Smooth muscle cell of the umbilical artery (primary cell): Measurements from ENCODE around the gene CIDEC. TPM values are rescaled to one million over a fixed set of nuclear protein-coding genes. Genes with fewer than 3 reads are reported as not detected.

Experiments
- total RNA-seq: library from RNA; depleted of rRNA; stranded (reverse); fragments of >200 nt; gene quantifications from 2 replicates; pipeline ENCODE4 v1.2.3, GENCODE V29; 2014

Gene CIDEC, protein sequence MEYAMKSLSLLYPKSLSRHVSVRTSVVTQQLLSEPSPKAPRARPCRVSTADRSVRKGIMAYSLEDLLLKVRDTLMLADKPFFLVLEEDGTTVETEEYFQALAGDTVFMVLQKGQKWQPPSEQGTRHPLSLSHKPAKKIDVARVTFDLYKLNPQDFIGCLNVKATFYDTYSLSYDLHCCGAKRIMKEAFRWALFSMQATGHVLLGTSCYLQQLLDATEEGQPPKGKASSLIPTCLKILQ
- 0.09 TPM in 1 of 2 replicates, not detected in the other for total RNA-seq

DNA sequence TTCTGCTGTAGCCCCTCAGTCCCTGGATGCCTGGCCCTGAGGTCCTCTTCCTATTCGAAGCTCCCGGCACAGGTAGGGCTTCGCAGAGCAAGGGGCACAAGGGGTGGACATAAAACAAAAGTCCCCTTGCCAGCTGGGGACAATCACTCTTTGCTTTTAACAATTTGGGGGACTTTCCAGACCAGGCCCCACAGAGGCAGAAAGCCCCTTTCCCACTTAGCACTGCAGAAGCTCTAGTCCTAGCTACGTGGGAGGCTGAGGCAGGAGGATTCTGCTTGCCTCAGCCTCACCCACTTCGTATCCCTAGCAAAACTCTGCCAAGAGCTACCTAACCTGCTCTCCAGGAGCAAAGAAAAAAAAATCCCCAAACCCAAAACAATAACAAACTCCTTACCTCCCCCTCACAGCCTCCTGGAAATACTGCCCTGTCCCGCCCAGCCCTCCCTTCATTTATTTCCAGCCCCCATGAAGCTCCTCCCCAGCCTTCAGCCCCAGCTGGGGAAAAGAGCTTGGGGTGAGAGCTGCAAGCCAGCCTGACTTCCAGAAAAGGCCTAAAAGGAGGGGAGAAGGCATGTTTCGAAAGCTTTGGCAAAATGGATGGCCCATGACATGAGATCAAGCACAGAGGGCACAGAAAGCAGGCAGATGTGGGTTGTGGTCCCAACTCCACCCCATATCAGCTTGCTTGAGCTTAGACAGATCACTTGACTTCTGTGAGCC is at the start of gene CIDEC:
CIDEC (minus strand) TSS at position 424 of the 720 bp plus-strand sequence. CDS start 1,767 bp downstream, outside the sequence.

DNA sequence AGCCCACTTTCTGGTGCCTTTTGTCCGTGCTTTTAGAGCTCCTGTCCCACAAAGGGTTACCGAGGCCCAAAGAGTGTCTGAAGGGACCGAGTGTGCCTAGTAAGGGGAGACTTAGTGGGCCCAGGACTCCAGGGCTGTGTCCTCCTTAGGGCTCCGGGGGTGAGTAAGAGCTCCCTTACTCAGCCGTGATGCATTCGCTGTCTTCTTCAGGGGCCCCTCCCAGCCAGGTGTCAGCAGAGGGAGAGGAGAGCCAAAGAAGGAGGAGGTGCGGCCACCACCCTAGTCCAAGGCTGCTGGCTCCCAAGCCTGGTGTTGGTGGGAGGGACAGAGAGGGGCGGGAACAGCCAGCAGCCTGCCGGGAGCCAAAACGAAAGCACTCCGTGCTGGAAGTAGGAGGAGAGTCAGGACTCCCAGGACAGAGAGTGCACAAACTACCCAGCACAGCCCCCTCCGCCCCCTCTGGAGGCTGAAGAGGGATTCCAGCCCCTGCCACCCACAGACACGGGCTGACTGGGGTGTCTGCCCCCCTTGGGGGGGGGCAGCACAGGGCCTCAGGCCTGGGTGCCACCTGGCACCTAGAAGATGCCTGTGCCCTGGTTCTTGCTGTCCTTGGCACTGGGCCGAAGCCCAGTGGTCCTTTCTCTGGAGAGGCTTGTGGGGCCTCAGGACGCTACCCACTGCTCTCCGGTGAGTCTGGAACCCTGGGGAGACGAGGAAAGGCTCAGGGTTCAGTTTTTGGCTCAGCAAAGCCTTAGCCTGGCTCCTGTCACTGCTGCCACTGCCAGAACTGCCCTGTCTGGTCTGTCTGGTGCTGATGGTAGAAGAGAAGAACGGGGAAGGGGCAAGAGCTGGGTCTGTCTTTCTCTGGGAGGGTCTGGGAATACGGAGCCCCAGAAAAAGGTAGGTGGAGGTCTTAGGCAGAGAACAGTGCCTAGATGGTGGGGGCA is 37.0 kb upstream of the CIDEC start, which contains the start of gene IL17RC:
IL17RC (plus strand) TSS at position 365 of the 947 bp plus-strand sequence; CDS start at position 583, 218 bp downstream.

DNA sequence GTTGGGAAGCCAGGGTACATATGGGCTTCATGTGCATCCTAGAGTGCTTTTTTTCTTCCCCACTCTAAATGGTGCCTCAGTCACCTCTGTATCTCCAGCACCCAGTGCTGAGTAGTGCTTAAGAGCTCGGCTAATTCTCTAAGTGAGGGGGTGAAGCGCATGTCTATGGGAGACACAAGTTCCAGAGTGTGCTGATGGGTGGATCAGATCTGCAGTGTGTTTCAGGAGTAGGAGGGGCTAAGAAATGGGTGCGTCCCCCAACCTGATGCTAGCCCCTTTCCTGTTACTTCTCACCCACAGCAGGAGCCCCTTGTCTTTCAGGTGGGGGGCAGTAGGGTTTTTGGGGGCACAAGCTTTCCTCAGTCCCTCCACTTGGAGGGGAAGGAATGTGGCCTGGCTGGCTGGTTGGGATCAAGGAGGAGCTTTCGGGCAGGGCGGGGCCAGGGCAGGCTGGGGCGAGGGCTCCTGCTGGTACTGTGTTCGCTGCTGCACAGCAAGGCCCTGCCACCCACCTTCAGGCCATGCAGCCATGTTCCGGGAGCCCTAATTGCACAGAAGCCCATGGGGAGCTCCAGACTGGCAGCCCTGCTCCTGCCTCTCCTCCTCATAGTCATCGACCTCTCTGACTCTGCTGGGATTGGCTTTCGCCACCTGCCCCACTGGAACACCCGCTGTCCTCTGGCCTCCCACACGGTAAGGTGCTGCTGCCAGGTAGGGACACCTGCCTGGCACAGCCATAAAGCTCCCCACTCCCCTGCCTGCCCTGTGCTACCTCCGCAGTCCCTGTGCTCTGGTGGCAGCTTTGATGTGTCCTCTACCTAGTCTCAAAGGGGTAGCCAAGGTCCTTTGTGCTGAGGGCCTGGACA is 22.6 kb upstream of the CIDEC start, which contains the start of gene IL17RE:
IL17RE (plus strand) TSS at position 477 of the 866 bp plus-strand sequence; CDS start at position 562, 85 bp downstream.

DNA sequence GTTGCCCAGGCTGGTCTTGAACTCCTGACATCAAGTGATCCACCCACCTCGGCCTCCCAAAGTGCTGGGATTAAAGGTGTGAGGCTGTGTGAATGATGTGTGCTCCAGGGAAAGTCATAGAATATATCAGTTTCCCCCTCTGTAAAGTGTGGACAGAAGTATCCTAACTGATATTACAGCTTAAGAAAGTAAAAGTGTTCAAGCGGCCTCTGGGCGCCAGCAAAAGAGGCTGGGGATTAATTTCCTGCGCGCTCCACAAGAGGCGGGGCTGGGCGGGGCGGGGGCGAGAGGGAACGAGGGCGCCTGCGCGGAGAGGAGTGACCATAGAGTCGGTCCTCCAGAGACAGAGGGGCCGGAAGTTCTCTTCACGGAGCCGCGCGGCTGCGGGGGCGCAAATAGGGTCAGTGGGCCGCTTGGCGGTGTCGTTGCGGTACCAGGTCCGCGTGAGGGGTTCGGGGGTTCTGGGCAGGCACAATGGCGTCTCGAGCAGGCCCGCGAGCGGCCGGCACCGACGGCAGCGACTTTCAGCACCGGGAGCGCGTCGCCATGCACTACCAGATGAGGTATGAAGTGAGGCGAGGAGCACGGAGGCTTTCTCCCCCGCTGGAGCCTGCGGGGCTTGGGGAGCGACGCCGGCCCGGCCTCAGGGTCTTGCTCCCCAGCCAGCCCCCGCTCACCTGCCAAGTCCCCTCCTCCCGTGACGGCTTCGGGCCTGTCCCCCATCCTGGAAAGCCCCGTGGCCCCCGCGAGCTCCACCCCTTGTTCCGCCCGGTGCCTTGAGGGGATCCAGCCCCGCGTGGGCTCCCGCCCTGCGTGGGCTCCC is 10.4 kb upstream of the CIDEC start, which contains the start of gene JAGN1:
JAGN1 (plus strand) TSS at position 362 of the 823 bp plus-strand sequence; CDS start at position 475, 113 bp downstream.

DNA sequence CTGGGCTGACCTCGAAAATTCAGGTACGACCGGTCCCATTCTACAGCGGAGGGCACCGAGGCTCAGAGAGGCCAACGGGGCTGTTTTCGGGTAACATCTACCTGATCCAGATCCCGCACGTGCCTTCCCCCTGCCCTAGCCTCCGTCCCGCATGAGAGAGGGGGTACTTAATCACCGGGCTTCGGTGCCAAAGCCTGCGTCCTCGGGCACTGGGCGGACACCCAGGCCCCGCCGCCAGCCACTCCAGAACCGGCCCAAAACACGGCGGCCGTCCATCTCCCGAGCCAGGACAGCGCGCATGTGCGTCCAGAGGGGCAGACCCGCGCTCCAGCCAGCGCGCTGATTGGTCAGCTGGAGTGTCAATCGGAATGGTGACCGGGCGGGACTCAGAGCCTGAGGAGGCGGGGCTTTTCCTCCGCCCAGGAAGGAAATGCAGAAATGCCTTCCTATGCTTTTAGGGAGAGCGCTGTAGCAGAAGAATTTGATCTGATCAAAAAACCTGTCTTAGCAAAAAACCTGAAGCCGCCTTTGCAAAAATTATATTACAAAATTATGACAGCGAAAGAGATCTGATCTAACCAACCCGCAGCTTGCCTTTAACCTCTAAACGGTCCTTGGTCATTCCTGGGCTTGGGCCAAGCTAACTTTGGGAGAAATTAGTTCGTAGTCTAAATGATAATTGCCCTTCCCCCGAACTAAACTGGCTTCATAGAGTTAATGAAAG is 36.2 kb downstream of the CIDEC start, which contains the start of gene RPUSD3:
RPUSD3 (minus strand) TSS at position 294 of the 724 bp plus-strand sequence; CDS start at position 276, 18 bp downstream.

Other genes starting within 250 kb of the CIDEC start
- gene MTMR14, start 230.7 kb downstream of the CIDEC start, total RNA-seq, result 23.8 and 31.3 TPM in 2 replicates
- gene CPNE9, start 176.4 kb downstream of the CIDEC start, total RNA-seq, result not detected in 2 replicates
- 12.8 and 20.5 TPM in 2 replicates for gene BRPF1, start 148.5 kb downstream of the CIDEC start, total RNA-seq
- gene OGG1, start 130.3 kb downstream of the CIDEC start, total RNA-seq, result 14.0 and 14.4 TPM in 2 replicates
- gene CAMK1, start 110.3 kb downstream of the CIDEC start, total RNA-seq, result 14.0 and 20.8 TPM in 2 replicates
- 72.2 and 89.4 TPM in 2 replicates for gene TADA3, start 87.8 kb downstream of the CIDEC start, total RNA-seq
- 200 and 210 TPM in 2 replicates for gene ARPC4, start 87.2 kb downstream of the CIDEC start, total RNA-seq
- 23.6 and 24.1 TPM in 2 replicates for gene TTLL3, start 70.0 kb downstream of the CIDEC start, total RNA-seq
- gene RPUSD3, start 36.2 kb downstream of the CIDEC start, total RNA-seq, result 22.0 and 25.5 TPM in 2 replicates
- 17.6 and 24.3 TPM in 2 replicates for gene JAGN1, start 10.4 kb upstream of the CIDEC start, total RNA-seq
- gene IL17RE, start 22.6 kb upstream of the CIDEC start, total RNA-seq, result under 0.01 and 0.23 TPM in 2 replicates
- gene IL17RC, start 36.8 kb upstream of the CIDEC start, total RNA-seq, result 21.5 and 35.0 TPM in 2 replicates
- gene CRELD1, start 53.6 kb upstream of the CIDEC start, total RNA-seq, result 82.0 and 124 TPM in 2 replicates
- gene PRRT3, start 72.2 kb upstream of the CIDEC start, total RNA-seq, result 2.4 and 3.0 TPM in 2 replicates
- 60.3 and 90.1 TPM in 2 replicates for gene EMC3, start 106.6 kb upstream of the CIDEC start, total RNA-seq
- gene FANCD2, start 146.2 kb upstream of the CIDEC start, total RNA-seq, result 3.0 and 12.1 TPM in 2 replicates
- gene FANCD2OS, start 228.0 kb upstream of the CIDEC start, total RNA-seq, result not detected in 2 replicates
- 89.8 and 101 TPM in 2 replicates for gene BRK1, start 235.4 kb upstream of the CIDEC start, total RNA-seq